GM12878 (cell line): ENCODE data around the gene ETV1. TPM values are rescaled to one million over a fixed set of nuclear protein-coding genes. Genes with fewer than 3 reads are reported as not detected.

Source experiments
- ATAC-seq: fragments of 200-7000 bp; cut with Tn5 transposase; 3 replicates; pipeline ENCODE4 v1.9.1; 2020; ENCODE audit warnings: mild to moderate bottlenecking, moderate library complexity
- BruUV-seq: library from RNA; stranded (reverse); fragments of 400-500 nt; replicated peaks from 2 replicates; lab custom pipeline; 2021; lab: Mats Ljungman, UMichigan
- CTCF ChIA-PET: fragments of 300-600 bp; sonication (Branson Sonifier 250); formaldehyde crosslinking; extraction: SDS; loops from one replicate; lab custom pipeline; 2021; ENCODE audit warnings: inconsistent platforms; lab: Yijun Ruan, JAX
- POLR2A ChIA-PET: fragments of 350-600 bp; formaldehyde crosslinking; extraction: SDS; loops from one replicate; lab custom pipeline; 2021; ENCODE audit warnings: inconsistent platforms; lab: Charles Lee
- RAD21 ChIA-PET: fragments of 300-600 bp; sonication (Branson Sonifier 250); formaldehyde crosslinking; loops from one replicate; lab custom pipeline; 2023; ENCODE audit warnings: antibody characterized with exemption; ENCODE audit not compliant: unreplicated experiment; lab: Charles Lee
- SMC1A ChIA-PET: fragments of 300-600 bp; sonication (Branson Sonifier 250); formaldehyde crosslinking; loops from one replicate; lab custom pipeline; 2023; ENCODE audit not compliant: unreplicated experiment, uncharacterized antibody; lab: Charles Lee
- DNase-seq: peaks from one replicate; pipeline ENCODE4 v3.0.0-alpha.2; 2011; ENCODE audit warnings: low read depth, low spot score
- FAIRE-seq: peaks from 3 replicates; lab custom pipeline; 2011; peaks lifted over from hg19 to GRCh38; lab: Jason Lieb, UNC
- H2AFZ ChIP-seq: 2 replicates; pipeline ENCODE4 v1.6.0; 2011; ENCODE audit warnings: low read depth, low read length, control low read depth; ENCODE audit not compliant: control insufficient read depth
- H3K27ac ChIP-seq: 2 replicates; pipeline ENCODE4 v1.5.1; 2011; ENCODE audit warnings: control low read depth; ENCODE audit not compliant: control insufficient read depth, insufficient read depth
- H3K27me3 ChIP-seq, 2 experiments: replicated peaks in 1 of 2; 2 replicates each; pipeline versions ENCODE4 v1.6.0 to v1.6.1; 2011; ENCODE audit warnings: low read length in 1 of 2; ENCODE audit not compliant: control insufficient read depth in 2 of 2, insufficient read depth in 2 of 2
- H3K36me3 ChIP-seq, 2 experiments: 2 replicates each; pipeline ENCODE4 v1.5.1; 2011; ENCODE audit warnings: low read length in 1 of 2; ENCODE audit not compliant: control insufficient read depth in 2 of 2, insufficient read depth in 2 of 2
- H3K4me1 ChIP-seq: 2 replicates; pipeline ENCODE4 v1.6.1; 2011; ENCODE audit warnings: mild to moderate bottlenecking, low read length, moderate library complexity, mixed read lengths; ENCODE audit not compliant: control insufficient read depth, insufficient read depth
- H3K4me2 ChIP-seq: 2 replicates; pipeline ENCODE4 v1.6.0; 2011; ENCODE audit warnings: control low read depth; ENCODE audit not compliant: control insufficient read depth, insufficient read depth
- H3K4me3 ChIP-seq: fragments of 200-600 bp; sonication (generic); 2 replicates; pipeline ENCODE4 v1.5.1; 2016
- H3K79me2 ChIP-seq: 2 replicates; pipeline ENCODE4 v1.6.0; 2011; ENCODE audit warnings: low read length; ENCODE audit not compliant: control insufficient read depth, insufficient read depth
- H3K9ac ChIP-seq: 2 replicates; pipeline ENCODE4 v1.8.0; 2011; ENCODE audit warnings: low read length, control low read depth, mixed read lengths; ENCODE audit not compliant: control insufficient read depth, insufficient read depth
- H3K9me3 ChIP-seq: replicated peaks from 3 replicates; pipeline ENCODE4 v1.5.1; 2011; ENCODE audit warnings: mild to moderate bottlenecking, low read length; ENCODE audit not compliant: control insufficient read depth, insufficient read depth
- H4K20me1 ChIP-seq: 2 replicates; pipeline ENCODE4 v1.6.0; 2011; ENCODE audit not compliant: control insufficient read depth, insufficient read depth
- BHLHE40 ChIP-seq, 2 experiments: fragments of 450-650 bp in 1 of 2; IDR thresholded peaks; 2 replicates each; pipeline ENCODE4 v1.6.1; 2011 to 2017; ENCODE audit warnings: low read depth in 2 of 2, borderline replicate concordance in 1 of 2, improper control_type of control experiment in 1 of 2, low read length in 1 of 2, mild to moderate bottlenecking in 1 of 2
- HCFC1 ChIP-seq: fragments of 150-350 bp; IDR thresholded peaks from 2 replicates; pipeline ENCODE4 v1.6.1; 2014; ENCODE audit warnings: low read length
- IKZF2 ChIP-seq, 2 experiments: fragments of 450-650 bp; IDR thresholded peaks; 2 replicates each; pipeline ENCODE4 v1.6.1; 2017; ENCODE audit warnings: mild to moderate bottlenecking in 2 of 2, moderate library complexity in 2 of 2
- PAX5 ChIP-seq: IDR thresholded peaks from 2 replicates; pipeline ENCODE4 v1.6.1; 2011; ENCODE audit warnings: low read depth, low read length, borderline replicate concordance
- PBX3 ChIP-seq: IDR thresholded peaks from 2 replicates; pipeline ENCODE4 v1.6.1; 2011; ENCODE audit warnings: mild to moderate bottlenecking, low read depth, low read length, moderate library complexity; ENCODE audit not compliant: insufficient replicate concordance
- RUNX3 ChIP-seq: IDR thresholded peaks from 2 replicates; pipeline ENCODE4 v1.6.1; 2012; ENCODE audit warnings: low read length, inconsistent platforms
- SPI1 ChIP-seq: IDR thresholded peaks from 2 replicates; pipeline ENCODE4 v1.6.1; 2011; ENCODE audit warnings: low read depth, mild to moderate bottlenecking, low read length, moderate library complexity, borderline replicate concordance; ENCODE audit not compliant: insufficient read depth
- ZBED1 ChIP-seq: IDR thresholded peaks from 2 replicates; pipeline ENCODE4 v1.6.1; 2016; ENCODE audit warnings: borderline replicate concordance
- WGBS: methylation state at CpG from one replicate; pipeline ENCODE4 v1.1.6; 2016; ENCODE audit warnings: low lambda C conversion rate; ENCODE audit not compliant: insufficient replicate concordance, insufficient coverage; ENCODE audit errors: missing lambda C conversion rate; 5-methylcytosine and 5-hydroxymethylcytosine counted together
- in situ Hi-C: fragments of 300-500 bp; cut with MboI; formaldehyde crosslinking; loops from 9 replicates; pipeline ENCODE4 v1.14.3; 2018; ENCODE audit warnings: mixed read lengths
- intact Hi-C: fragments of 100-400 bp; cut with micrococcal nuclease; formaldehyde crosslinking; loops from one replicate; pipeline ENCODE4 v1.14.2; 2022; ENCODE audit not compliant: unreplicated experiment
- polyA plus RNA-seq, 11 experiments: library from polyadenylated mRNA; depleted of rRNA in 4 of 11; unstranded in 6 of 11; stranded (reverse) in 5 of 11; fragments of >200 nt; fragmentation: Nextera tagmentation in 4 of 11; fragmentation: Illumina TruSeq in 1 of 11; extraction: Ambion mirVana in 4 of 11; extraction: Trizol in 1 of 11; gene quantifications; 1 replicate in 1 of 11; 2 replicates in 10 of 11; pipeline versions ENCODE4 v1.2.1 to v1.2.3, GENCODE V29; 2011 to 2016; ENCODE audit warnings: inconsistent platforms in 2 of 11, missing spikeins in 2 of 11, low read depth in 1 of 11
- total RNA-seq, 4 experiments: library from RNA; depleted of rRNA in 3 of 4; stranded (reverse); fragments of >200 nt in 3 of 4; fragmentation: Illumina TruSeq in 1 of 4; extraction: Trizol in 1 of 4; gene quantifications; 2 replicates each; pipeline versions ENCODE4 v1.2.1 to v1.2.3, GENCODE V29; 2013 to 2021
- TF ChIP-seq, protein P1 (sequence below): fragments of 450-650 bp; formaldehyde crosslinking; IDR thresholded peaks from 2 replicates; pipeline ENCODE4 v1.4.0; 2020; ENCODE audit warnings: mild to moderate bottlenecking, moderate library complexity
- TF ChIP-seq, protein P2 (sequence below): IDR thresholded peaks from 2 replicates; pipeline ENCODE4 v1.6.1; 2012; ENCODE audit warnings: improper control_type of control experiment, low read depth, low read length; ENCODE audit not compliant: insufficient replicate concordance
- TF ChIP-seq, protein P3 (sequence below): fragments of 450-650 bp; IDR thresholded peaks from 2 replicates; pipeline ENCODE4 v1.6.1; 2017; ENCODE audit warnings: borderline replicate concordance

Gene ETV1
- total and polyA plus RNA-seq, 10 of the 15 experiments (the other 5 are each of a cell fraction or from before 2014, with no cell fraction given), result 0.03 to 9.3 (median 0.16) TPM; not detected in 4

DNA sequence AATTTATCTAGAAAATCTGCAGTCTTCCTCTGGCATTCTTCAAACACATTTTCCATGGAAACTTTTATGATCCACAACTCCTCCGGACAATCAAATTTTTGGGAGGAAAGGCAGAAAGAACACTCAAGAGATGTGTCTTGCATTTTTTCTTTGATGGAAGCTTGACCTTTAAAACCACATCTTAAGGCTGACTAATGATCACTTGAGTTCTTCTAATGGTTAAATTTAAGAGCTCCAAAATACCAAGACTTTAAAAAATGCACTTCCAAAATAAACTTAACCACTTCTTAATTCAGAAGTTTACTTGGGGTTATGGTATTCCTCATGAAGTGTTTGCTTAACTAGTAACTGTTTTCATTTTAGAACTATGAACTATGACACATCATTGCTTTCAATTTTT is 43.3 kb downstream of the ETV1 start:
- no peak for ATAC-seq
- Histone ChIP-seq H3K4me1 (no peaks in the 10 kb centered on the region), H3K27ac (no peak overlapping the region), H4K20me1 (no peaks in the 10 kb centered on the region), H3K79me2 (no peaks in the 10 kb centered on the region), H2AFZ (no peak overlapping the region)
- WGBS, result 54% methylated on average over 1 of the region's 1 CpG
- in situ Hi-C loops, result no loop called here
- POLR2A ChIA-PET, result no interaction called here
- no peak for FAIRE-seq
- TF ChIP-seq HCFC1 (no peak), RUNX3 (no peak), SPI1 (no peak), BHLHE40 (IDR thresholded peaks at IDR 0.05; ENCODE audit: borderline replicate concordance in 1 of 2, low read depth in 2 of 2, low read length in 1 of 2) (no peak), PBX3 (no peak), PAX5 (no peak), IKZF2 (IDR thresholded peaks at IDR 0.05) (no peak), ZBED1 (no peak)
- TF ChIP-seq, protein P1, sequence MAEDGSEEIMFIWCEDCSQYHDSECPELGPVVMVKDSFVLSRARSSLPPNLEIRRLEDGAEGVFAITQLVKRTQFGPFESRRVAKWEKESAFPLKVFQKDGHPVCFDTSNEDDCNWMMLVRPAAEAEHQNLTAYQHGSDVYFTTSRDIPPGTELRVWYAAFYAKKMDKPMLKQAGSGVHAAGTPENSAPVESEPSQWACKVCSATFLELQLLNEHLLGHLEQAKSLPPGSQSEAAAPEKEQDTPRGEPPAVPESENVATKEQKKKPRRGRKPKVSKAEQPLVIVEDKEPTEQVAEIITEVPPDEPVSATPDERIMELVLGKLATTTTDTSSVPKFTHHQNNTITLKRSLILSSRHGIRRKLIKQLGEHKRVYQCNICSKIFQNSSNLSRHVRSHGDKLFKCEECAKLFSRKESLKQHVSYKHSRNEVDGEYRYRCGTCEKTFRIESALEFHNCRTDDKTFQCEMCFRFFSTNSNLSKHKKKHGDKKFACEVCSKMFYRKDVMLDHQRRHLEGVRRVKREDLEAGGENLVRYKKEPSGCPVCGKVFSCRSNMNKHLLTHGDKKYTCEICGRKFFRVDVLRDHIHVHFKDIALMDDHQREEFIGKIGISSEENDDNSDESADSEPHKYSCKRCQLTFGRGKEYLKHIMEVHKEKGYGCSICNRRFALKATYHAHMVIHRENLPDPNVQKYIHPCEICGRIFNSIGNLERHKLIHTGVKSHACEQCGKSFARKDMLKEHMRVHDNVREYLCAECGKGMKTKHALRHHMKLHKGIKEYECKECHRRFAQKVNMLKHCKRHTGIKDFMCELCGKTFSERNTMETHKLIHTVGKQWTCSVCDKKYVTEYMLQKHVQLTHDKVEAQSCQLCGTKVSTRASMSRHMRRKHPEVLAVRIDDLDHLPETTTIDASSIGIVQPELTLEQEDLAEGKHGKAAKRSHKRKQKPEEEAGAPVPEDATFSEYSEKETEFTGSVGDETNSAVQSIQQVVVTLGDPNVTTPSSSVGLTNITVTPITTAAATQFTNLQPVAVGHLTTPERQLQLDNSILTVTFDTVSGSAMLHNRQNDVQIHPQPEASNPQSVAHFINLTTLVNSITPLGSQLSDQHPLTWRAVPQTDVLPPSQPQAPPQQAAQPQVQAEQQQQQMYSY (CRISPR knock-in tag), result no peak
- TF ChIP-seq, protein P2, sequence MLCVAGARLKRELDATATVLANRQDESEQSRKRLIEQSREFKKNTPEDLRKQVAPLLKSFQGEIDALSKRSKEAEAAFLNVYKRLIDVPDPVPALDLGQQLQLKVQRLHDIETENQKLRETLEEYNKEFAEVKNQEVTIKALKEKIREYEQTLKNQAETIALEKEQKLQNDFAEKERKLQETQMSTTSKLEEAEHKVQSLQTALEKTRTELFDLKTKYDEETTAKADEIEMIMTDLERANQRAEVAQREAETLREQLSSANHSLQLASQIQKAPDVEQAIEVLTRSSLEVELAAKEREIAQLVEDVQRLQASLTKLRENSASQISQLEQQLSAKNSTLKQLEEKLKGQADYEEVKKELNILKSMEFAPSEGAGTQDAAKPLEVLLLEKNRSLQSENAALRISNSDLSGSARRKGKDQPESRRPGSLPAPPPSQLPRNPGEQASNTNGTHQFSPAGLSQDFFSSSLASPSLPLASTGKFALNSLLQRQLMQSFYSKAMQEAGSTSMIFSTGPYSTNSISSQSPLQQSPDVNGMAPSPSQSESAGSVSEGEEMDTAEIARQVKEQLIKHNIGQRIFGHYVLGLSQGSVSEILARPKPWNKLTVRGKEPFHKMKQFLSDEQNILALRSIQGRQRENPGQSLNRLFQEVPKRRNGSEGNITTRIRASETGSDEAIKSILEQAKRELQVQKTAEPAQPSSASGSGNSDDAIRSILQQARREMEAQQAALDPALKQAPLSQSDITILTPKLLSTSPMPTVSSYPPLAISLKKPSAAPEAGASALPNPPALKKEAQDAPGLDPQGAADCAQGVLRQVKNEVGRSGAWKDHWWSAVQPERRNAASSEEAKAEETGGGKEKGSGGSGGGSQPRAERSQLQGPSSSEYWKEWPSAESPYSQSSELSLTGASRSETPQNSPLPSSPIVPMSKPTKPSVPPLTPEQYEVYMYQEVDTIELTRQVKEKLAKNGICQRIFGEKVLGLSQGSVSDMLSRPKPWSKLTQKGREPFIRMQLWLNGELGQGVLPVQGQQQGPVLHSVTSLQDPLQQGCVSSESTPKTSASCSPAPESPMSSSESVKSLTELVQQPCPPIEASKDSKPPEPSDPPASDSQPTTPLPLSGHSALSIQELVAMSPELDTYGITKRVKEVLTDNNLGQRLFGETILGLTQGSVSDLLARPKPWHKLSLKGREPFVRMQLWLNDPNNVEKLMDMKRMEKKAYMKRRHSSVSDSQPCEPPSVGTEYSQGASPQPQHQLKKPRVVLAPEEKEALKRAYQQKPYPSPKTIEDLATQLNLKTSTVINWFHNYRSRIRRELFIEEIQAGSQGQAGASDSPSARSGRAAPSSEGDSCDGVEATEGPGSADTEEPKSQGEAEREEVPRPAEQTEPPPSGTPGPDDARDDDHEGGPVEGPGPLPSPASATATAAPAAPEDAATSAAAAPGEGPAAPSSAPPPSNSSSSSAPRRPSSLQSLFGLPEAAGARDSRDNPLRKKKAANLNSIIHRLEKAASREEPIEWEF, result no peak
- TF ChIP-seq, protein P3, sequence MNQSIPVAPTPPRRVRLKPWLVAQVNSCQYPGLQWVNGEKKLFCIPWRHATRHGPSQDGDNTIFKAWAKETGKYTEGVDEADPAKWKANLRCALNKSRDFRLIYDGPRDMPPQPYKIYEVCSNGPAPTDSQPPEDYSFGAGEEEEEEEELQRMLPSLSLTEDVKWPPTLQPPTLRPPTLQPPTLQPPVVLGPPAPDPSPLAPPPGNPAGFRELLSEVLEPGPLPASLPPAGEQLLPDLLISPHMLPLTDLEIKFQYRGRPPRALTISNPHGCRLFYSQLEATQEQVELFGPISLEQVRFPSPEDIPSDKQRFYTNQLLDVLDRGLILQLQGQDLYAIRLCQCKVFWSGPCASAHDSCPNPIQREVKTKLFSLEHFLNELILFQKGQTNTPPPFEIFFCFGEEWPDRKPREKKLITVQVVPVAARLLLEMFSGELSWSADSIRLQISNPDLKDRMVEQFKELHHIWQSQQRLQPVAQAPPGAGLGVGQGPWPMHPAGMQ, result no peak
- TF ChIP-seq, all 136 proteins: peak for 0
- H3K9me3 ChIP-seq, result no peaks in the 10 kb centered on the region
- no peak overlapping the region for H3K9ac ChIP-seq
- intact Hi-C loops, result no loop called here
- no peaks in the 10 kb centered on the region for H3K27me3 ChIP-seq
- ChIA-PET SMC1A (interaction anchor here (2.0 kb wide), 1 partner anchor 14 kb away, joined by 8 read pairs; no protein-coding TSS in a partner anchor), CTCF (no interaction called here), RAD21 (no interaction called here)
- DNase-seq, result no peak
- no peak overlapping the region for H3K4me2 ChIP-seq
- no TSS peak for BruUV-seq
- H3K36me3 ChIP-seq, result no peaks in the 10 kb centered on the region
- no peak overlapping the region for H3K4me3 ChIP-seq
